Measurements from ENCODE around the gene FARS2. TPM values are rescaled to one million over a fixed set of nuclear protein-coding genes. Genes with fewer than 3 reads are reported as not detected.

The FARS2 gene
- total and polyA plus RNA-seq, 9 of the 15 experiments (the other 6 are each of a cell fraction or from before 2014, with no cell fraction given), result 16.5 to 62.2 (median 27.0) TPM

GRCh38 chr6:5710516-5710915 is 449.2 kb downstream of the FARS2 start (continued):
- TF ChIP-seq E2F8 (IDR thresholded peaks at IDR 0.05; ENCODE audit: low read depth, partially characterized antibody), result no peak
- no peak for TF ChIP-seq SNAPC5 (CRISPR knock-in tag; IDR thresholded peaks at IDR 0.05)
- no peak for TF ChIP-seq DACH1 (IDR thresholded peaks at IDR 0.05; ENCODE audit: partially characterized antibody)

GRCh38 chr6:5710936-5711335 is 449.6 kb downstream of the FARS2 start:
- ChIA-PET CTCF (ENCODE audit: low intra/inter-chr PET ratio) (no interaction called here), POLR2A (no interaction called here)
- no peak overlapping the region for H2AFZ ChIP-seq (ENCODE audit: low read depth, low read length)
- DNase-seq (ENCODE audit: extremely low read depth in 1 of 4, low spot score in 3 of 4) (no peak), FAIRE-seq (no peak), ATAC-seq (no peak)
- H3K36me3 ChIP-seq (ENCODE audit: control insufficient read depth, insufficient read depth, low read length), result no peaks in the 10 kb centered on the region
- intact Hi-C loops (cut with micrococcal nuclease) (no loop called here), in situ Hi-C loops (cut with MboI) (no loop called here)
- H3K27ac ChIP-seq (ENCODE audit: extremely low read depth, low read depth, low read length), result no peak overlapping the region
- no TSS peak for BruUV-seq (replicated peaks)
- WGBS (ENCODE audit: insufficient coverage, low coverage, missing lambda C conversion rate), result 71% methylated on average over 4 of the region's 4 CpGs
- H3K9me3 ChIP-seq (replicated peaks; ENCODE audit: control insufficient read depth, insufficient read depth, low read depth, low read length), result no peaks in the 10 kb centered on the region
- H4K20me1 ChIP-seq (replicated peaks; ENCODE audit: control insufficient read depth, insufficient read depth, low read length), result 0 out of 2 replicates have a peak, but pooled peaks cover 4% of the 10 kb centered on the region
- peaks cover 0 to 3% of the 10 kb centered on the region in 2 experiments; a peak in 1 of 5 replicates for H3K4me1 ChIP-seq (replicated peaks in 1 of 2; ENCODE audit: control insufficient read depth in 2 of 2, insufficient read depth in 2 of 2, low read length in 2 of 2)
- no peak for TF ChIP-seq ZFX (CRISPR knock-in tag; IDR thresholded peaks at IDR 0.05)
- no peak for TF ChIP-seq ZNF184 (CRISPR knock-in tag; IDR thresholded peaks at IDR 0.05)
- no peak for TF ChIP-seq ZFP36 (IDR thresholded peaks at IDR 0.05; ENCODE audit: low read depth, low read length, partially characterized antibody)
- TF ChIP-seq ZC3H11A (IDR thresholded peaks at IDR 0.05; ENCODE audit: low read depth, low read length), result no peak
- no peak for TF ChIP-seq SPI1 (IDR thresholded peaks at IDR 0.05; ENCODE audit: borderline replicate concordance, low read depth, low read length)
- no peaks in the 10 kb centered on the region for H3K9me1 ChIP-seq (ENCODE audit: control insufficient read depth, insufficient read depth, low read length)
- H3K9ac ChIP-seq (ENCODE audit: insufficient read depth in 1 of 2, low read depth in 2 of 2, low read length in 2 of 2), result no peak overlapping the region
- H3K4me2 ChIP-seq (ENCODE audit: insufficient read depth, low read length), result no peak overlapping the region
- H3K27me3 ChIP-seq (ENCODE audit: control insufficient read depth in 2 of 2, insufficient read depth in 2 of 2, low read length in 2 of 2), result 0 out of 5 replicates have a peak, but pooled peaks cover 0 to 4% of the 10 kb centered on the region in 2 experiments
- no peak overlapping the region for H3K4me3 ChIP-seq
- H3K79me2 ChIP-seq (ENCODE audit: control insufficient read depth, insufficient read depth, low read length), result no peaks in the 10 kb centered on the region
